Activated CD4-positive, CD25-positive, alpha-beta regulatory T cell treated with anti-CD3 and anti-CD28 coated beads, Interleukin-2, amount 50 U/mL, for 16 hours (primary cell): ENCODE measurements around the gene TUBA1C.
A peak's percentile ranks its signal among the peaks of the same experiment; 100 is the strongest.
"Not testable (repeated sequence)": the region's sequence is repeated elsewhere in the genome, so short reads cannot be mapped to it uniquely, and the experiment has no call there.

Source experiments
- DNase-seq: peaks from one replicate; pipeline ENCODE4 v3.0.0-alpha.2; 2020; ENCODE audit warnings: low read depth, low spot score

Gene TUBA1C

DNA sequence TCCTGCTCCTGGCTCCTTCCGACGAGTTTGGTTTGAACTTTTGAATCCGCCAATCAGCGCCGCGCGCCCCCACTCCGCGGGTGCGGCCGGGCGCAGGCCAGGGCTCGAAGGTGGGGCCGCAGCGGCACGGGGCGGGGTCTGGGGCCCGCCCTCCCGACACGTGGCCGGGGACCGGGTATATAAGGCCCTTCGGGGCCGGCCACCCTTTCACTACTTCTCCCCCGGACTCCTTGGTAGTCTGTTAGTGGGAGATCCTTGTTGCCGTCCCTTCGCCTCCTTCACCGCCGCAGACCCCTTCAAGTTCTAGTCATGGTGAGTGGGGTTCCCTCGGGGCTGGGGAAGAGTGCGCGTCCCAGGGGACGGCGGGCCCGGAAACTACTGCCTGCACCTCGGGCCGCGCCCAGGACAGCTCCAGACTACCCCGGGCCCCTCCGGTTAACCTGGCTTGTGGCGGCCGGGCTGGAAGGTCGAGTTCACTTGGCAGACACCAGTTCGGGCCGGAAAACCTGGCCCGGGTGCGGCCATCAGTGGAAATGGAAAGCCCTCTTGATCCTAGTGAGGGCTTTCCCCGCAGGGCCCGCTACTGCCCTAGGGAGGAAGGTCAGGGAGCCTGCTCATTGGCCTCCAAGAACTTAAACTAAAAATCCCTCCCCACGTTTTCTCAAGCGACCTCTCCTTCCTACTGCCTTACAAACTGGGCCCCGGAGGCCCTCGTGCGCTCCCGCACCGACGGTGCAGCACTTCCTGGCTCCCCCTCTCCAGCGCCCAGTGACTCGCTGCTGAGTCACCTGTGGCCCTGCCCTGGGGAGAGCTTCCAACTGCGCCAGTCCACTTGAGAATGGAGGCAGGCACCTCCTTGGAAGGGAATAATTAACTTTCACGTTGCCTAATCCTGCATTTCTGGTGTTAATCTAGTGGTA, at the start of gene TUBA1C:
TSS of gene TUBA1C (plus strand) at position 210 of the 920 bp plus-strand sequence. CDS start at position 310, 100 bp downstream.
- DNase-seq = peak; percentile 66

DNA sequence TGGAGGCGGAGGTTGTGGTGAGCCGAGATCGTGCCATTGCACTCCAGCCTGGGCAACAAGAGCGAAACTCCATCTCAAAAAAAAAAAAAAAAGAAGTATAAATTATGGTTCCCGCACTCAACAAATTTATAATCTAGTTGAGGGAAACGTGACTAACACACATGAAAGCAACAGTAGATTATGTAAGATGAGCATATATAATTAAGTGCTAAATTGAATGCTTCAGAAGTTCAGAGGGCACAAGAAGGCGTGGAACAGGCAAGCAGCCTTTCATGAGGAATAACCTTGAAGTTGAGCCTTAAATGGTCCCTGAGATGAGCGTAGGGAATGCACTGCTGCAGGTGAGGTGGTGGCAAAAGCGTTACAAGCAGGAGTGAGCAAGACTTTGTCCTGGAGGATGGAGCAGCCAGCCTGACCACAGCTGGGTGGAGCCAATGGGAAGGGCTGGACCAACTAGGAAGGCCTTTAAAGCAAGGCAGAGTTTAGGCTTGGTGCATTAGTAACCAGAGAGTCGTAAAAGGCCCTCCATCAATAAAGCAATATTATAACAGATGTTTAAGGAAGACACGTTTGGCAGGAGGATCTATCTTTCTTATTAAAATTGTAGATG, 45.4 kb upstream of the TUBA1C start:
- DNase-seq = no peak

DNA sequence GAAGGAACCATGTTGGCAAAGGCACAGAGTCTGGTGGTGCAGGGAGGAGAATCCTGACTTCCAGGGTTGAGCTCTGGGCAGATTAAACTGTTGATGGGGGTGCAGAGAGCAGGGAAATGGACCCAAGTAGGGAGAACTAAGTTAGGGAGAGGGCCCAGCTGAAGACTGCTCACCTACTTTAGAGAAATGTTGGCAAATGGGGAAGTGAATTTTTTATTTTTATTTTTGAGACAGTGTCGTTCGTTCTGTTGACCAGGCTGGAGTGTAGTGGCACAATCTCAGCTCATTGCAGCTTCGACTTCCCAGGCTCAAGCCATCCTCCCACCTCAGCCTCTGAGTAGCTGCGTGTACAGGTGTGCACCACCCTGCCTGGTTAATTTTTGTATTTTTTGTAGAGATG, 43.9 kb upstream of the TUBA1C start:
- no peak for DNase-seq

DNA sequence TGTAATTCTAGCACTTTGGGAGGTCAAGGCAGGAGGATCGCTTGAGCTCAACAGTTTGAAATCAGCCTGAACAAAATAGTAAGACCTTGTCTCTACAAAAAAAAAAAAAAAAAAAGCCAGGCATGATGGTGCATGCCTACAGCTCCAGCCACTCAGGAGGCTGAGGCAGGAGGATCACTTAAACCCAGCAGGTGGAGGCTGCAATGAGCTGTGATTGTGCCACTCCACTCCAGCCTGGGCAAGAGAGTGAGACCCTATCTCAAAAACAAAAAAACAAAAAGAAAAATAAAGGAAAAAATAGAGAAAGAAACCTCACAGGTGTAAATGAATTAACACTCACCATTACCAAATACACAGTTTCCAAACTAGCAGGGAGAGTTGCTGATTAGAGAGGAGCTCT, 41.8 kb upstream of the TUBA1C start:
- no peak for DNase-seq

DNA sequence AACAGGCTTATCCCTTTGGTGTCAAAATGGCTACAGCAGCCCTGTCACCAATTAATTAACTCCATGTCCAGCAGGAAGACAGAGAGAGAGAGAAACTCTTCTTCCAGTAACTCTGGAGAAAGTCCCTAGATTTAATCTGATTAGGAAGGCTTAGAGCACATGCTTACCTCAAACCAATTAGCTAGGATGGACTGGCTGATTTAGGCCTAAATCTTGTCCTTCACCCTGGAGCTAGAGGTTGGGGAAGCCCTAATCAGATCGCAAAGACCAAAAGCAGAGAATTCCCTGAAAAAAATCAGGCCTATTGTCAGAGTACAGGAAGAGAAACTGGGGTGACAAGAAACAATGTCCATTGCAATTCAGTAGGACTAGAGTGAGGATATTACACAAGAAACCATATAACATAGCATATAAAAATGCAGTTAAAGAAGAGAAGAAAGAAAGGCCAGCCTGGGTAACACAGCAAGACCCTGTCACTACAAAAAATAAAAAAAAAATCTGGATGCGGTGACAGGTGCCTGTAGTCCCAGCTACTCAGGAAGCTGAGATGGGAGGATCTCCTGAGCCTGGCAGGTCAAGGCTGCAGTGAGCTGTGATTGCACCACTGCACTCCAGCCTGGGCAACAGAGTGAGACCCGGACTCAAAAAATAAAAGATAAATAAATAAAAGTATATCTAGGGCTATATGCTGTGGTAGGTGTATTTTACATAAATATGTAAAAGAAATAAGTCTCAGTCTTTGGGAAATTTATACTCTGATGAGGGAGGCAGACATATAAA, 41.1 kb upstream of the TUBA1C start:
- no peak for DNase-seq

DNA sequence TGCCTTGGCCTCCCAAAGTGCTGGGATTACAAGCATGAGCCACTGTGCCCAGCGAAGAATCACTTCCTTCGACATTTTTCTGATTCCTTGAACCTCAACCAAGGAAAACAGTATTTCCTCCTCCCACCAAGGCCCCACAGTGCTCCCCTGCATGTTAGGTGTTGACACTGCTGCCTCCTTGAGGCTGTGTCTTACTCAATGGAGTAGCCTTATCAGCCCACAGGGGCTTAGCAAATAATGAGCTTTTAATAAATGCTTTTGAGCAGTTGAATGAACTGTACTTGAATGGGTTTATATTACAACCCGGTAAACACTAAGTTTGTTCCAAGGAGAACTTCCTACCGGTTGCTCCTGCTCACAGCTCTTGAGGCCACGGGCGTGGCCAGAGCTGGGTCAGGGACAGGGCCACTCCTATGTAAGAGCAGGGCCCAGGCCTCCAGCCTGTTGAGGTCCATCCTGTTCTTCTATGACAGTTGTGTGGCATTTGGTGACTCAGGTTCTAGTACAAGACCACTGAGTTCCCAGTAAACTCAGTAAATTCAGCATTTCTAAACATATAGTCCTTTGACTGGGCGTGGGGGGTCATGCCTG, 39.2 kb upstream of the TUBA1C start:
- DNase-seq = no peak

DNA sequence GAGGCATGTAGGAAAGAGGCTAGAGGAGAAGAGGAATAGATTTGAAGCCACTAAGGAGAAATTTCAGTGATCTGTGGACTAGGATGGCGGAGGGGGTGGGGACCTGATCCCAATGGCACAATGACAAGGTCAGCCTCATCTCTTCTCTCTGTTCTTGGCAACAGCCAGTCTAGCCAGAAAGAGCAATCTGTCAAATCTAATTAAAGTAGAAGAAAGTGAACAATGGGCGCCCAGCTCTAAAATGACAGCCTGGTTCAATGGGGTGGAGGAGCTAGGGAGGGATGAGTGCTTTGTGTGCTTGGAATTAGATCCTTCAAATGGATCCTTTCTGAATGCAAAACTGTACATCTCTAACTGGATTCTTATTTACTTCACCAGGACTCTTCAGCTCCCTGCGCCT, 37.2 kb upstream of the TUBA1C start:
- DNase-seq = no peak

DNA sequence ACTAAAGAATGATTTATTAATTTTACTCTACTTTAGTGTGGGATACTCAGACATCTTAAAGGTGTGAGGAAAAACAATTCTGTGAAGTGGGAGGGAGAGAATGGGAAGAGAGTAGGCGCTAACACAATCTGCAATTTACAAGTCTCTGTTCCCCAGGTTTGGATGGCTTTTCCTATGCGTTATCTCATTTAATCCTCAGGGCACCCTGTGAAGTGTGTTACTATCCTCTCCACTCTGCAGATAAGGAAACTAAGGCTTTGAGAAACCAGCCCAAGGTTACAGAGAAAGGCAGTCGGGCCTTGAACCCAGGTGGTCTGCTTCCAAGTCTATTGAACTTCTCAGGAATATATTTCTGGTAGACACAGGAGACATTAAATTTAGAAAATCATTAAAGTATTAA, 36.2 kb upstream of the TUBA1C start:
- DNase-seq = no peak

DNA sequence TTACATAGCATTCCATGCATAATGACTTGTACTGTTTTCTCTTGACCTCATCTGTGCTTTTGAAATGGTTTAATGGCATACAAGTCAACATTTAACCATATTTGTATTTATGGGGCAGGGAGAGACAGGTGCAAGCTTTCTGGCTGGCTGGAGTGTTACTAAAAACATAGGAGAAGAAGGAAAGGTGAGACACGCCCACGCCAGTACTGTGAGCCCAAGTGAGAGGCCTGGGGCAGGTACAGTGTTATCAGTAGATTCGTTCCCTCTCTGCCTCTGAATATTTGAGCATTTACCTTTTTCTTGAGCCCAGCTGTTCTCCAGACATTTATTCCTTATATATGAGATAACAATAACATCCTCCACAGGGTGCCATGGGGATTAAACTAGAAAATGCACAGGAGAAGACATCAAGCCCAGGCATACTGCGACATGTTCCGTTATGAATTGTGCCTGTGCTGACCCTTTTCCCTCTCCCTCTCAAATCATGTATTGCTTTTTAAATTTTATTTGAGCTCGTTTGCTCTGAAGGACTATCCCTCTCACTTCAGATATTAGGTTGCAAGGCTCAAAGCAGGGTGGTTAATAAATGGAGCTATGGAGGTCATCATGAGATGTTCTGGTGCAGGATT, 34.6 kb upstream of the TUBA1C start:
- no peak for DNase-seq

DNA sequence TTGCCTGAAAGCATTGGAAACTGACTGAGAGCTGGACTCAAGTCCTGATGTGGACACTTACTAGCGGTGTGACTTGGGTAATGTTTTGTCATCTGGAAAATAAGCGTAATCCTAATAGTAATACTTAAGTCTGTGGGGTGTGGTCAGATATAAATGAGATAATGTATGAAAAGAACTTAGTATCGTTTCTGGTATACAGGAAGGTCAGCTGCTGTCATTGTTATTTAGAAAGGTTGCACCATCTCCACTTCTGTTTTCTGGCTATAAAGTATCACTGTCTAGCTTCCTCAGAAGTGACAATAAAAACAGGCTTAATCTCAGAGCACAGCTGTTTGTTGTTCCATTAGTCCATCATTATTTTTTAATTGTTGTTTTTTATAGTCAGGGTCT, 34.1 kb upstream of the TUBA1C start:
- DNase-seq = no peak

DNA sequence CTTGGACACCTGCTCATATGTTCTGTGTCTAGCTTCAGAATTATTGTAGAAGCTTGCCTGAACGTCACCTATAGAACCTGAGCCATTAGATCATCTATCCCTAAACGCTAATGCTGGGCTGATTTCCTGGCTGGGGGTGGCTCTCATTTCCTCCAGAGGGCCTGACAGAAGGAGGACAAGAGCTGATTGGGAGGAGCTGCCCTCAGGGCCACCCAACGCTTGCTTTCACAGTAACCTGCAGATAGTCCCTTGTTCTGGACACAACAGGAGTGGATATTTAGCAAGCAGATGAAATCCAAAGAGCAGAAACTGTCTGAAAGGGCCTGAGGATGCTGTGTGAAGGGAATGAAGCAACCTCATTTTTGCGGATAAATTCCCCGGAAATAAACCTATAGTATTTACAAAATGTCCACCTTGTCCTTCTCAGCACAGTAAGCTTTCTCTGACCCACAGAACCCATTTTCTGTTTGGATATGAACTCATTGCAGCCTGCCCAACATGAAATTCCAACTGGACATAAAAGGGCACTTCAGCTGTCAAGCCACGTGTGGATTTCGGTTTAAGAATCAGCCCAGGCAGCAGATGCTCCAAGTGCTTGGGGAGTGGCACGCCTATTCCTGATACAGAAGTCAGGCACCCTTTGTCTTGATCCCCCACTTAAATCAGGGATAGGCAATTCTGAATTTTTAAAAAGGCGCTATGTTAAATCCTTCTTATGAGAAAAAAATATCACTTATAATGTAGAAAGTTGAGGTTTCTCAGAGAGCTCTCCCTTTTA, 32.8 kb upstream of the TUBA1C start:
- no peak for DNase-seq

DNA sequence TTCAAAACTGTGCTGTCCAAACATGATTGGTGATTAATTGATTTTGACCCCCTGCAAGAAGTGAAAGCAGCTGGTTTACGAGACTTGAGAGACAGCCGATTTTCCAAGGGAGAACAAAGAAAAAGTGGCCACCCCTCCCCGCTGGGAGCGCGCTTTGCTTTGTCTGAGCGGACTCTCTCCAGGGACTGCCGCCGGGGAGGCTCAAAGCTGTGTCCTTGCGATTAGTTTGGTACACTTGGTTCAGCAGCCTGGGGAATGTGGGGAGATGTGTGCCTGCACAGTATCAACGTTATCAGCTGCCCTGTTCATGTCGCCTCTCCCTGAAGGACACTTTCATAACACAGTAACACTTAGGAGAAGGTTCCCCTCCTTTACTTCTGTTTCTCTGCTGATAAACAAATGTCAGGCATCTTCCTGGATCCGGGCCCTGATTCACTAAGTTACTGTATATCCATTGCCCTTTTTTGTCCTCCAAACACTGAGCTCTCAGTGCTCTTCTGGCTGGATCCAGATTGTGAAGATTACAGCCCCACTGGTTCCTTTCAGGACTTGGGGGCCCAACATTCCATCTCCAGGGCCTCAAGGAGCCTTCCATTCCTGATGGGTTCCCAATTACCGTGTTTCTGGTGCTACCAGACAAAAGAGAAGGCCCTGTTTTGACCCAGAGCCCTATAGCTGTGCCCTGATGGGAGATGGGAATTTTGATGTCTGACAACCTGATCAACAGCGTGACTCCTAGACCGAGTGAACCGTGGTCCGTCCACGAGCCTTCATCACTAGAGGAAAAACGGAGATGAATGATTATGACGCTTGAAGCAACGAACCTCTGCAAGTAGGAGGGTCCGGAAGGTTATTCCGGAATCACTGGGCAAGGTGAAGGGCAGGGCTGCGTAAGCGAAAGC, 31.7 kb upstream of the TUBA1C start:
- no peak for DNase-seq

DNA sequence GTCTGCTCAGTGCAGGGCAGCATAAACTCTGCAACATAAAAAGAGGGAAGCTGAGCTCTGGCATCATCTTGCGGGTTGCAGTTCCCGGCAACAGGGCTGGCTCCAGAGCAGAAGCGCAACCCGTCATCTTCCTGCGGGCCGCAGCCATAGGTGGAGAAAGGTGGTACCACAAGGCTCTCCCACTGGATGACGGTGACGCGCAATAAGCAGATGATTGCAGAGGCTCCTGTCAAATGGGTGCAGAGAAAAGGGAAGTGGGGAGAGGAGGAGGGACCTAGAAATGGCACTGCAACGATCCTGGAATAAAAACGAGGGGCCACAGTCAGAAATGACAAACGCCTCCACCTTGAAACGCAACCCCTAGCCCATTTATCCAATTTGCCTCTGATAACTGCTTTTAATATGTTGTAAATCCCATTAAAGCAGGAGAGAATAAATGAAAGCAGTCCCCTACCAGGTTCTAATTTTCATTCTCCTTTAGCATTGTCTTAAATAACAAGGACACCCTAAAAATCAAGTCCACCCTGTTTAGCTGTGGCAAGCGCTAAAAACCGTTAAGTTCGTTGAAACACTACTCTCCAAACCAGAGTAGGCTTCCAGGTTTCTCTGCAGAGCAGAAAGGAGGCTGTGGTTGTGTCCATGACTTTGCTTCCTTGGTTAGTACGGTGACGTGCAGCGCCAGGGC, 30.9 kb upstream of the TUBA1C start:
- DNase-seq = no peak

DNA sequence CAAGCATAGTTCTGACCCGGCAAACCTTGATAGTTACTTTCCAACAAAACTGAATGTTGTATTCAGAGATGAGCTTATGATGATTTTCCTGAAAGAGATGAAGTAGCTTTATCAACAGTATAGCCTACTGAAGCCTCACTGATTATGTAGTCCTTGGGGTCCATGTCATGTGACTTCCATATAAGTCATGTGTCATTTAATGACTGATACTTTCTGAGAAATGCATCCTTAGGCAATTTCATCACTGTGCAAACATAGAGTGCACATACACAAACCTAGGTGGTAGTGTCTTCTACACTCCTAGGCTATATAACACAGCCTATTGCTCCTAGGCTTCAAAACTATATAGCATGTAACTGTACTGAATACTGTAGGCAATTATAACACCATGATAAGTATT, 28.5 kb upstream of the TUBA1C start:
- DNase-seq = no peak

DNA sequence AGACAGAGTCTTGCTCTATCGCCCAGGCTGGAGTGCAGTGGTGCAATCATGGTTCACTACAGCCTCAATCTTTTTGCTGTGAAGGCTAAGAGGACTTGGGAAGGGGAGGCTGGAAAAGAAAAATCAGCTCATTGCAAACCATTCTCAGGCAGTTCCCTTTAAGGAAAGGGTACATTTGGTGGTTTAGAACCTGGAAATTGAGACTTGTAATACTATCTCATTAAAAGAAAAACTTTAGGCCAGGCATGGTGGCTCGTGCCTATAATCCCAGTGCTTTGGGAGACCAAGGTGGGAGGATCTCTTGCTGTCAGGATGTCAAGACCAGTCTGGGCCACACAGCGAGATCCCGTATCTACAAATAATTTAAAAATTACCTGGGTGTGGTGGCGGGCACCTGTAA, 21.3 kb upstream of the TUBA1C start:
- no peak for DNase-seq

DNA sequence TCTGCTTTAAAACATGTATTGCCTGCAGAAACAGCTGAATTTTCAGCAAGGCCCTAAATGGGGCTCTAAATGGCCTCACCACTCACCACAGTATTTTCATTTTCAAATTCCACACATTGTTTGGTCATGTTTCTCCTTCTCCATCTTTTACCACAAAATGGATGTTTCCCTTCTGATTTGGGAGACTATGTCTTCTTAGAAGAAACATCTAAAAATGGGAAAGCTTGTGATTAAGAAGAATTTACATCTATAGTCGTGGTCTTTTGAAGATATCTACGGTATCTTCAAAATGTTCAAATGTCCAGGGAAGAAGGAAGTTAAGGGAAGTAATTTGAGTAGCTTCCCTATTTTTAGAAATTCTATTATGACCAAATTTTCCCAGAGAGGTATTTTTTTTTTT, 20.7 kb upstream of the TUBA1C start:
- DNase-seq = no peak

DNA sequence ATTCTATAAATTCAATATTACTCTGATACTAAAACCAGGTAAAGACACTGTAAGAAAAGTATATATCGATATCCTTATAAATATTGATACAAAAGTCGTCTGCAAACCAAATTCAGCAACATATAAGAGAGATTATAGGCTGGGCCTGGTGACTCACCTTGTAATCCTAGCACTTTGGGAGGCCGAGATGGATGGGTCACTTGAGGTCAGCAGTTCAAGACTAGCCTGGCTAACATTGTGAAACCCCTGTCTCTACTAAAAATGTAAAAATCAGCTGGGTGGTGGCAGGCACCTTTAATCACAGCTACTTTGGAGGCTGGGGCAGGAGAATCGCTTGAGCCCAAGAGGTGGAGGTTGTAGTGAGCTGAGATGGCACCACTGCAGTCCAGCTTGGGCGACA, 13.5 kb upstream of the TUBA1C start:
- no peak for DNase-seq

DNA sequence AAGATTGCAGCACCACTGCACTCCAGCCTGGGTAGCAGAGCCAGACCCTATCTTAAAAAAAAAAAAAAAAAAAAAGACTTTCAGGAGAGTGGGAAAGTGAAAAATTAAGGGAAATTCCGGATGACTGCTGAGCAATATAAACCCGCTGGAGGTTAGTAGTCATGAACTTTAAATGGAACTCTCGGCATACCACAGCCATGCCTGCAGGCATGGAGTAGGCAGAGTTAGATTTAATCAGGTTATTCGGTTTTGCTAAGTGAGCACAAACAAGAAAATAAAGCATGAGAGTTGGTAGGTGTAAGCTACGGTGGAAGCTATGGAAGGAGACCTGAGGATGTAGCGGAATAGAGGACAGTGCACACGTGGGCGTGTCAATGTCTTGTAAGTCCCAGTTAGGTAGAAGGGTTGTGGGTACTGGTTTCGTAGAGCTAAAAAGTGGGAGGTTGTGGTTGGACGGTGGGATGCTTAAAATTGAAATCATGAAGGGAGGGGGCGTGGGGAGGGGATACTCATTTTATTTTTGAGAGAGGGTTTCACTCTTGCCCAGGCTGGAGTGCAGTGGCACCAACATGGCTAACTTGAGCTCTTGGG, 11.8 kb upstream of the TUBA1C start:
- DNase-seq = no peak

DNA sequence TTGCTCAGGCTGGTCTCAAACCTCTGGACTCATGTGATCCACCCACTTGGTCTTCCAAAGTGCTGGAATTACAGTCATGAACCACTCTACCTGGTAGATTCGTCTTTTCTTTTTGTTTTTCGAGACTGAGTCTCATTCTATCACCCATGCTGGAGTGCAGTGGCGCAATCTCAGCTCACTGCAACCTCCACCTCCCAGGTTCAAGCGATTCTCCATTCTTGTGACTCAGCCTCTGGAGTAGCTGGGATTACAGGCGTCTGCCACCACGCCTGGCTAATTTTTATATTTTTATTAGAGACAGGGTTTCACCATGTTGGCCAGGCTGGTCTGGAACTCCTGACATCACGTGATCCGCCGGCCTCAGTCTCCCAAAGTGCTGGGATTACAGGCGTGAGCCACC, 9.4 kb upstream of the TUBA1C start:
- not testable (repeated sequence) for DNase-seq
